Gastroesophageal sphincter (tissue), 3 donors: ENCODE data around the gene SYNRG.

Experiments
- EP300 ChIP-seq: sonication (generic); formaldehyde crosslinking; IDR thresholded peaks from one replicate; pipeline ENCODE4 v1.6.1; 2017; ENCODE audit warnings: antibody characterized with exemption, mild to moderate bottlenecking
- POLR2A ChIP-seq, 2 donors: fragments of 450-650 bp; IDR thresholded peaks; one replicate each; pipeline ENCODE4 v1.6.1; 2017; ENCODE audit warnings: antibody characterized with exemption in 2 of 2, mild to moderate bottlenecking in 2 of 2, moderate library complexity in 1 of 2
- POLR2AphosphoS5 ChIP-seq: sonication (generic); formaldehyde crosslinking; IDR thresholded peaks from one replicate; pipeline ENCODE4 v1.6.1; 2017; ENCODE audit warnings: antibody characterized with exemption
- TF ChIP-seq, protein P1 (sequence below), 4 experiments: fragments of 200-600 bp in 2 of 4; fragments of 450-650 bp in 2 of 4; sonication (generic) in 1 of 4; IDR thresholded peaks; one replicate each; pipeline ENCODE4 v1.5.1; 2017 to 2019; ENCODE audit warnings: antibody characterized with exemption in 4 of 4, mild to moderate bottlenecking in 2 of 4, moderate library complexity in 2 of 4

DNA sequence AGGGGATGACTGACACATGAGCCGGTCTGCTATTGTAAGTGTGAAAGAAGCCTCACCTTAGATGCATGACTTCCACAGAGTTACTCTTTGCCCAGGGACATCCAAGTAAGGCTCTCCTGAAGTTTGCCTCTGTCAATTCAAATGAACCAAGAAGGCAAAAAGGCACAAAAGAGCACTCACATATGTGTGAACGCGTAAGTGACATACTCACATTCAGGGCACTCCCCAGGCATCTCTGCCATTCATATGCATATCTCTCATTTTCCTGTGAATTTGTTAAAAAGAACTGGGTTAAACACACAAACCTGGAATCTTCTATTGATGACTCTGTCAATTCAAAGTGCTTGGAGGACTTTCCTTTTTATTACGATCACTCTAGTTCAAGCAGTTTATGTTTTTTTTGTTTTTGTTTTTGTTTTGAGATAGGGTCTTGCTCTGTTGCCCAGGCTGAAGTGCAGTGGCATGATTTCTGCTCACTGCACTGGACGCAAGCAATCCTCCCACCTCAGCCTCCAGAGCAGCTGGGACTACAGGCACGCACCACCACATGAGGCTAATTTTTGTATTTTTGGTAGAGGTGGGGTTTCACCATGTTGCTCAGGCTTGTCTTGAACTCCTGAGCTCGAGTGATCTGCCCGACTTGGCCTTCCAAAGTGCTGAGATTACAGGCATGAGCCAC is 70.1 kb downstream of the SYNRG start:
- TF ChIP-seq EP300: no peak
- no peak for TF ChIP-seq POLR2A (IDR thresholded peaks at IDR 0.05)
- TF ChIP-seq, protein P1, sequence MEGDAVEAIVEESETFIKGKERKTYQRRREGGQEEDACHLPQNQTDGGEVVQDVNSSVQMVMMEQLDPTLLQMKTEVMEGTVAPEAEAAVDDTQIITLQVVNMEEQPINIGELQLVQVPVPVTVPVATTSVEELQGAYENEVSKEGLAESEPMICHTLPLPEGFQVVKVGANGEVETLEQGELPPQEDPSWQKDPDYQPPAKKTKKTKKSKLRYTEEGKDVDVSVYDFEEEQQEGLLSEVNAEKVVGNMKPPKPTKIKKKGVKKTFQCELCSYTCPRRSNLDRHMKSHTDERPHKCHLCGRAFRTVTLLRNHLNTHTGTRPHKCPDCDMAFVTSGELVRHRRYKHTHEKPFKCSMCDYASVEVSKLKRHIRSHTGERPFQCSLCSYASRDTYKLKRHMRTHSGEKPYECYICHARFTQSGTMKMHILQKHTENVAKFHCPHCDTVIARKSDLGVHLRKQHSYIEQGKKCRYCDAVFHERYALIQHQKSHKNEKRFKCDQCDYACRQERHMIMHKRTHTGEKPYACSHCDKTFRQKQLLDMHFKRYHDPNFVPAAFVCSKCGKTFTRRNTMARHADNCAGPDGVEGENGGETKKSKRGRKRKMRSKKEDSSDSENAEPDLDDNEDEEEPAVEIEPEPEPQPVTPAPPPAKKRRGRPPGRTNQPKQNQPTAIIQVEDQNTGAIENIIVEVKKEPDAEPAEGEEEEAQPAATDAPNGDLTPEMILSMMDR (IDR thresholded peaks at IDR 0.05): no peak
- no peak for TF ChIP-seq POLR2AphosphoS5
